ENCODE measurements around the gene MAG.

MAG gene

DNA sequence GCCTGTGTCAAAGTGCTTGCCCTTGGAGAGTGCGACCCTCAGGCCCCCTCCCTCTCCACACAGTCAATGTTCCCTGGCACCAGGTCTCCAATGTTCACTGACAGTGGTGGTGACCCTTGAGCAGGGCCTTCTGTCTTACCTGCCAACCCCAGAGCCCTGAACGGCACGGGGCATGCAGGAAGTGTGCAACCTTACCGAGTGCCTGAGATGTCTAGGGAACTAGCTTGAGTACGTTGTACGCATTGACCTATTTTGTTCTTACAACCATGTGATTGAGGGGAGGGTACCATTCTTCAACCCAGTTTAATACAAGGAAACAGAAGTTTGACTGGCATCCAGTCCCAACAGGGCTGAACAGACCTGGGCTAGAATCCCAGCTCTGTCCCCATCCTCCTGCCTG lies 13.2 kb downstream of the MAG start:
- in situ Hi-C loops (cut with HindIII; ENCODE audit: low sequenced_read_pairs): no loop called here

DNA sequence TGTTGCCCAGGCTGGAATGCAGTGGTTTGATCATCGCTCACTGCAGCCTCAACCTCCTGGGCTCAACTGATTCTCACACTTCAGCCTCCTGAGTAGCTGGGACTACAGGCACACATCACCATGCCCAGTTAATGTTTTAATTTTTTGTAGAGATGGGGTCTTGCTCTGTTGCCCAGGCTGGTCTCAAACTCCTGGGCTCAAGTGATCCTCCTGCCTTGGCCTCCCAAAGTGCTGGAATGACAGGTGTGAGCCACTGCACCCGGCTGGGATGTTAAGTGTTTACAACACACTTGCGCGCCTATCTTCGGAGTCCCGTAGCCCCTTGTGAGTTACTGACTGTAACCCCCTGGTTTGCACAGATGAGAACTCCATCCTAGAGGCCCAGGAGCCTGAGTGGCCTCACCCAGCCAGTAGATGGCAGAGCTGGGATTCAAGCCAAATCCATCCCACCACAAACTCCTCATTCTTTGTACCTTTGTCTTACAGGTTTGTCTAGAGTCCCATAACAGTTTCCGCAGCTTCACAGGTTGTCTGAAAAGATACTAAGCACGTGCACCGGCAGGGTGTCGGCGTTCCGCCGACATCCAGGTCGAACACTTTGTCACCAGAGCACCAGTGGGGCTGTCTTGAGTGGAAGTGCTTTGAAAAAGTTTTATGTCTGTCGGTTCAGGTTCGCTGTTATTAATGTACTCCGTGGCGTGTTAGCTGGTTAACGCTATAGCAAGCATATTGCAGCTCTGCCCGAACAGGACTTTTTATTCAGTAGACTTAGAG lies 14.7 kb downstream of the MAG start:
- TF ChIP-seq, protein P1, sequence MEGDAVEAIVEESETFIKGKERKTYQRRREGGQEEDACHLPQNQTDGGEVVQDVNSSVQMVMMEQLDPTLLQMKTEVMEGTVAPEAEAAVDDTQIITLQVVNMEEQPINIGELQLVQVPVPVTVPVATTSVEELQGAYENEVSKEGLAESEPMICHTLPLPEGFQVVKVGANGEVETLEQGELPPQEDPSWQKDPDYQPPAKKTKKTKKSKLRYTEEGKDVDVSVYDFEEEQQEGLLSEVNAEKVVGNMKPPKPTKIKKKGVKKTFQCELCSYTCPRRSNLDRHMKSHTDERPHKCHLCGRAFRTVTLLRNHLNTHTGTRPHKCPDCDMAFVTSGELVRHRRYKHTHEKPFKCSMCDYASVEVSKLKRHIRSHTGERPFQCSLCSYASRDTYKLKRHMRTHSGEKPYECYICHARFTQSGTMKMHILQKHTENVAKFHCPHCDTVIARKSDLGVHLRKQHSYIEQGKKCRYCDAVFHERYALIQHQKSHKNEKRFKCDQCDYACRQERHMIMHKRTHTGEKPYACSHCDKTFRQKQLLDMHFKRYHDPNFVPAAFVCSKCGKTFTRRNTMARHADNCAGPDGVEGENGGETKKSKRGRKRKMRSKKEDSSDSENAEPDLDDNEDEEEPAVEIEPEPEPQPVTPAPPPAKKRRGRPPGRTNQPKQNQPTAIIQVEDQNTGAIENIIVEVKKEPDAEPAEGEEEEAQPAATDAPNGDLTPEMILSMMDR (IDR thresholded peaks at IDR 0.05; ENCODE audit: low read depth, low read length): peak; percentile 26
- in situ Hi-C loops (cut with HindIII; ENCODE audit: low sequenced_read_pairs): no loop called here
- DNase-seq (ENCODE audit: low read depth, low spot score): no peak
- no peak overlapping the region for H3K4me3 ChIP-seq (ENCODE audit: low read depth, low read length)

More for the DNA sequence above, 13.2 kb downstream of the MAG start:
- DNase-seq (ENCODE audit: low read depth, low spot score): no peak
- no peak overlapping the region for H3K4me3 ChIP-seq (ENCODE audit: low read depth, low read length)
- TF ChIP-seq, protein P1 (IDR thresholded peaks at IDR 0.05; ENCODE audit: low read depth, low read length): no peak

DNA sequence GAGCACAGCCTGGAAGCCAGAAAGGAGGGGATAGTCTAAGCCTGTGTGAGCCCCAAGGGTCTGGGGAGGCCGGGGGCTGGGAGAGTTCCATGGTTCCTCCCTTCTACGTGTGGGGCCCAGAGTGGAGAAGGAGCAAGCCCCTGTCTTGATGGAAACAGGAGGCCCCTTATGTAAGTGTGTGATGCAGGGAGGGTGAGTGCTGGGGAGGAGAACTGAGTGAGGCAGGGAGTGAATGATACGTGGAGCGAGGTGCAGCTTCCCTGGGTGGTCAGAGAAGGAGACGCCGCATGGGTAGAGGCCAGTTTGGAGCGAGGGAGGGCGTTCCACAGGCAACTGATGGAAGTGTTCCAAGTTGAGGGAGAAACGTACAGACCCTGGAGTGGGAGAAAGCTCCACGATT lies 16.0 kb downstream of the MAG start:
- no peak overlapping the region for H3K4me3 ChIP-seq (ENCODE audit: low read depth, low read length)
- DNase-seq (ENCODE audit: low read depth, low spot score): no peak
- in situ Hi-C loops (cut with HindIII; ENCODE audit: low sequenced_read_pairs): no loop called here
- TF ChIP-seq, protein P1 (IDR thresholded peaks at IDR 0.05; ENCODE audit: low read depth, low read length): no peak

DNA sequence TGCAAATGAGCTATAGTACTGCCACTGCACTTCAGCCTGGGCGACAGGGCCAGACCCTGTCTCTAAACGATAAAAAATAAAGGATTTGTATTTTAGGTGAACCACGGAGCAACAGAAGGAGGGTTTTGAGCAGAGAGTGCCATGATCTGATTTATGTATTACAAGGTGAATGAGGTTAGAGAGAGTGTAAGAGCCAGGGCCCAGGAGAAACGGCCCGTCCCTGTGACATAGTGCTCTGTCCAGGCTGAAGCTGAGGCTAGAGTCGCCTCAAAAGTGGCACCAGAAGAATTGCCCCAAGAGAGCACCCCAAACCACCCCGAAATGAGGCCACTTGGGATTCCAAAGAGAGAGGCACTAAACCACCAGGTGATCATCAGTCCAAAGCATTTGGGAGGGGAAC lies 16.9 kb downstream of the MAG start:
- DNase-seq (ENCODE audit: low read depth, low spot score): no peak
- TF ChIP-seq, protein P1 (IDR thresholded peaks at IDR 0.05; ENCODE audit: low read depth, low read length): no peak
- in situ Hi-C loops (cut with HindIII; ENCODE audit: low sequenced_read_pairs): no loop called here
- no peak overlapping the region for H3K4me3 ChIP-seq (ENCODE audit: low read depth, low read length)

DNA sequence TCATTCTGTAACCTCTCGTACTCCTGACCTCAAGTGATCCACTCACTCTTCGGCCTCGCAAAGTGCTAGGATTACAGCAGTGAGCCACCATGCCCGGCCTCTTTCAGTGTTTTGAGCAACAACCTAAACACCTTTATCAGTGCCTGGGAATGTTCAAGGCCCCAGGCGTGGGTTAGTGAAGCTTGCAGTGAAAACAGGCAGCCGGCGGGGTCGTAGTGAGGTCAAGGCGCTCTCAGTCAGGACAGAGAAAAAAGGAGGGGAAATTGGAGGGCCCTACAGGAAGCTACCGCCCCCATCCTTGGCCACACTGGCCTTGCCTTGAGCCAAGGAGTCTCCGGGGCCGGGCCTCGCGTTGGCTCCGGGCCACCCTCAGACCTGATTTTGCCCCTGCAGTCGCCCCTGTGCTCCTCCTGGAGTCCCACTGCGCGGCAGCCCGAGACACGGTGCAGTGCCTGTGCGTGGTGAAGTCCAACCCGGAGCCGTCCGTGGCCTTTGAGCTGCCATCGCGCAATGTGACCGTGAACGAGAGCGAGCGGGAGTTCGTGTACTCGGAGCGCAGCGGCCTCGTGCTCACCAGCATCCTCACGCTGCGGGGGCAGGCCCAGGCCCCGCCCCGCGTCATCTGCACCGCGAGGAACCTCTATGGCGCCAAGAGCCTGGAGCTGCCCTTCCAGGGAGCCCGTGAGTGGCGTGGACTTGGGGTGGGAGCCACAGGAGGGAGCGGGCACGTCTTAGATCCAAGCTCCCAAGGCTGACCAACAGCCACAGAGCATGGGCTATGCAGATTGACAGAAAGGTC lies 17.7 kb downstream of the MAG start:
- no peak for DNase-seq (ENCODE audit: low read depth, low spot score)
- no peak overlapping the region for H3K4me3 ChIP-seq (ENCODE audit: low read depth, low read length)
- in situ Hi-C loops (cut with HindIII; ENCODE audit: low sequenced_read_pairs): no loop called here
- TF ChIP-seq, protein P1 (IDR thresholded peaks at IDR 0.05; ENCODE audit: low read depth, low read length): no peak

DNA sequence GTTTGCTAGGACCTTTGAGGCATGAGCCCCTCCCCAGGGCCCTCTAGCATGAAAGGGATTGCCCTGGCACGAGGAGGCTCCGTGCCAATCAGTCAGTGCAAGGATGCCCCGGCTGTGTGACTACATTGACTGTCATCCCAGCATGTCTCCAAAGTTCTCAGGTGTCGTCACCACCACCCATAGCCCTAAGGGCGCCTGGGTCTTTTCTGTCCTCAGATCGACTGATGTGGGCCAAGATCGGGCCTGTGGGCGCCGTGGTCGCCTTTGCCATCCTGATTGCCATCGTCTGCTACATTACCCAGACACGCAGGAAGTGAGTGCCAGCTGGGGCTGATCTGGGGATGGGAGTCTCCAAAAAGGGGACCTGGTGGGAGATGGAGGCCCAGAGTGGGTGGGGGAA lies 18.4 kb downstream of the MAG start:
- no peak for DNase-seq (ENCODE audit: low read depth, low spot score)
- in situ Hi-C loops (cut with HindIII; ENCODE audit: low sequenced_read_pairs): no loop called here
- H3K4me3 ChIP-seq (ENCODE audit: low read depth, low read length): no peak overlapping the region
- TF ChIP-seq, protein P1 (IDR thresholded peaks at IDR 0.05; ENCODE audit: low read depth, low read length): no peak
